SK-N-SH (cell line): ENCODE measurements around the gene KIAA0040. TPM values are rescaled to one million over a fixed set of nuclear protein-coding genes. Genes with fewer than 3 reads are reported as not detected.

ENCODE experiments used
- CTCF ChIA-PET: fragments of 300-600, 350-600 bp; formaldehyde crosslinking; extraction: SDS; loops from one replicate; lab custom pipeline; 2021; lab: Yijun Ruan, JAX
- POLR2A ChIA-PET: fragments of 350-600 bp; sonication (Branson Sonifier 250); formaldehyde crosslinking; extraction: SDS; loops from one replicate; lab custom pipeline; 2020; ENCODE audit warnings: antibody characterized with exemption, inconsistent platforms; lab: Yijun Ruan, JAX
- DNase-seq: peaks from one replicate; pipeline ENCODE4 v3.0.0; 2012
- H2AFZ ChIP-seq: fragments of 200-600 bp; sonication (generic); 2 replicates; pipeline ENCODE4 v1.8.1; 2016; ENCODE audit warnings: antibody characterized with exemption, mild to moderate bottlenecking, low read depth
- H3F3A ChIP-seq: fragments of 200-600 bp; sonication (generic); replicated peaks from 2 replicates; pipeline ENCODE3; 2016; ENCODE audit warnings: antibody characterized with exemption, mild to moderate bottlenecking; ENCODE audit not compliant: insufficient read depth
- H3K27ac ChIP-seq, 2 experiments: fragments of 200-500 bp in 1 of 2; fragments of 200-600 bp in 1 of 2; sonication (Bioruptor generic) in 1 of 2; sonication (generic), shearing (Covaris generic) in 1 of 2; 2 replicates each; pipeline versions ENCODE4 v1.5.1 to v1.6.1; 2014 to 2016; ENCODE audit warnings: low read depth in 2 of 2, inconsistent platforms in 1 of 2, low read length in 1 of 2, mild to moderate bottlenecking in 1 of 2, mixed read lengths in 1 of 2
- H3K27me3 ChIP-seq: fragments of 200-600 bp; sonication (generic), shearing (Covaris generic); 2 replicates; pipeline ENCODE4 v1.6.1; 2016; ENCODE audit warnings: mixed run types; ENCODE audit not compliant: insufficient read depth
- H3K36me3 ChIP-seq, 2 experiments: fragments of 200-500 bp in 1 of 2; fragments of 200-600 bp in 1 of 2; sonication (Bioruptor generic) in 1 of 2; sonication (generic) in 1 of 2; replicated peaks in 1 of 2; 2 replicates each; pipeline versions ENCODE3 to v1.5.1; 2014 to 2016; ENCODE audit warnings: low read length in 1 of 2, mild to moderate bottlenecking in 1 of 2; ENCODE audit not compliant: insufficient read depth in 2 of 2, control insufficient read depth in 1 of 2
- H3K4me1 ChIP-seq, 2 experiments: fragments of 200-500 bp in 1 of 2; fragments of 200-600 bp in 1 of 2; sonication (Bioruptor generic) in 1 of 2; sonication (generic), shearing (Covaris generic) in 1 of 2; 2 replicates each; pipeline versions ENCODE4 v1.5.1 to v1.6.1; 2014 to 2016; ENCODE audit warnings: low read depth in 1 of 2, low read length in 1 of 2, mixed run types in 1 of 2; ENCODE audit not compliant: insufficient read depth in 2 of 2, control insufficient read depth in 1 of 2
- H3K4me2 ChIP-seq: fragments of 200-600 bp; sonication (generic), shearing (Covaris generic); 2 replicates; pipeline ENCODE4 v1.6.1; 2017; ENCODE audit warnings: mixed run types
- H3K4me3 ChIP-seq, 2 experiments: fragments of 200-500 bp in 1 of 2; fragments of 200-600 bp in 1 of 2; sonication (Bioruptor generic) in 1 of 2; sonication (generic), shearing (Covaris generic) in 1 of 2; 2 replicates each; pipeline versions ENCODE4 v1.5.1 to v1.8.1; 2014 to 2016; ENCODE audit warnings: low read depth in 2 of 2, inconsistent platforms in 1 of 2, low read length in 1 of 2, mild to moderate bottlenecking in 1 of 2, mixed read lengths in 1 of 2, moderate library complexity in 1 of 2
- H3K79me2 ChIP-seq: fragments of 200-600 bp; sonication (generic); 2 replicates; pipeline ENCODE4 v1.8.1; 2017; ENCODE audit warnings: mild to moderate bottlenecking; ENCODE audit not compliant: insufficient read depth
- H3K9ac ChIP-seq: fragments of 200-600 bp; sonication (generic); 2 replicates; pipeline ENCODE4 v1.6.1; 2017; ENCODE audit warnings: mixed run types
- H3K9me2 ChIP-seq: fragments of 200-600 bp; sonication (generic); 2 replicates; pipeline ENCODE4 v1.6.1; 2017; ENCODE audit warnings: mixed run types
- H3K9me3 ChIP-seq: fragments of 200-600 bp; sonication (generic); 2 replicates; pipeline ENCODE4 v1.6.1; 2017; ENCODE audit warnings: mixed run types, mild to moderate bottlenecking, moderate library complexity
- H4K20me1 ChIP-seq: fragments of 200-600 bp; sonication (generic); 2 replicates; pipeline ENCODE4 v1.6.1; 2017; ENCODE audit warnings: mild to moderate bottlenecking, mixed run types; ENCODE audit not compliant: insufficient read depth
- CHD2 ChIP-seq: fragments of 150-350 bp; IDR thresholded peaks from 2 replicates; pipeline ENCODE4 v1.6.1; 2018; ENCODE audit warnings: low read length; ENCODE audit not compliant: partially characterized antibody
- CTCF ChIP-seq: fragments of 200-600 bp; sonication (generic); IDR thresholded peaks from 2 replicates; pipeline ENCODE4 v1.6.1; 2017; ENCODE audit warnings: antibody characterized with exemption, mild to moderate bottlenecking, moderate library complexity
- EP300 ChIP-seq, 2 experiments: IDR thresholded peaks; 2 replicates each; pipeline versions ENCODE4 v1.4.0 to v1.6.1; 2012; ENCODE audit warnings: borderline replicate concordance in 1 of 2, low read depth in 1 of 2, low read length in 1 of 2
- FOXM1 ChIP-seq: IDR thresholded peaks from 2 replicates; pipeline ENCODE4 v1.4.0; 2012; ENCODE audit warnings: low read depth, mild to moderate bottlenecking
- GATA2 ChIP-seq: sonication (generic); formaldehyde crosslinking; IDR thresholded peaks from 2 replicates; pipeline ENCODE4 v1.5.0; 2020; ENCODE audit warnings: mild to moderate bottlenecking, missing genetic modification reagents
- IRF3 ChIP-seq: fragments of 150-350 bp; IDR thresholded peaks from 2 replicates; pipeline ENCODE4 v1.6.1; 2016; ENCODE audit warnings: mild to moderate bottlenecking, low read depth, low read length
- JUND ChIP-seq: IDR thresholded peaks from 2 replicates; pipeline ENCODE4 v1.4.0; 2012
- MXI1 ChIP-seq: IDR thresholded peaks from 2 replicates; pipeline ENCODE4 v1.6.1; 2012; ENCODE audit warnings: mild to moderate bottlenecking, low read depth, low read length, improper control_type of control experiment
- NFIC ChIP-seq: IDR thresholded peaks from 2 replicates; pipeline ENCODE4 v1.4.0; 2012; ENCODE audit warnings: borderline replicate concordance
- POLR2AphosphoS5 ChIP-seq: IDR thresholded peaks from 2 replicates; pipeline ENCODE4 v1.6.1; 2012; ENCODE audit warnings: low read depth, low read length
- RAD21 ChIP-seq: IDR thresholded peaks from 2 replicates; pipeline ENCODE4 v1.6.1; 2012; ENCODE audit warnings: mild to moderate bottlenecking, low read length
- RCOR1 ChIP-seq: fragments of 150-350 bp; IDR thresholded peaks from 2 replicates; pipeline ENCODE4 v1.6.1; 2017; ENCODE audit warnings: antibody characterized with exemption, low read length
- REST ChIP-seq: IDR thresholded peaks from 2 replicates; pipeline ENCODE4 v1.6.1; 2012; ENCODE audit warnings: mild to moderate bottlenecking, low read depth, low read length, moderate library complexity
- SIN3A ChIP-seq: IDR thresholded peaks from 2 replicates; pipeline ENCODE4 v1.6.1; 2012; ENCODE audit warnings: low read depth, mild to moderate bottlenecking, low read length, moderate library complexity, borderline replicate concordance
- TAF1 ChIP-seq: IDR thresholded peaks from 2 replicates; pipeline ENCODE4 v1.6.1; 2012; ENCODE audit warnings: low read depth, mild to moderate bottlenecking, low read length, moderate library complexity, borderline replicate concordance
- TCF12 ChIP-seq: IDR thresholded peaks from 2 replicates; pipeline ENCODE4 v1.4.0; 2012
- USF2 ChIP-seq: fragments of 150-350 bp; IDR thresholded peaks from 2 replicates; pipeline ENCODE4 v1.6.1; 2017; ENCODE audit warnings: antibody characterized with exemption, low read length, low read depth, borderline replicate concordance
- YY1 ChIP-seq: IDR thresholded peaks from 2 replicates; pipeline ENCODE4 v1.4.0; 2012; ENCODE audit warnings: low read depth, mild to moderate bottlenecking
- WGBS: methylation state at CpG from one replicate; pipeline ENCODE4 v1.1.6; 2017; ENCODE audit warnings: low lambda C conversion rate; 5-methylcytosine and 5-hydroxymethylcytosine counted together
- polyA plus RNA-seq, 3 experiments: library from polyadenylated mRNA; depleted of rRNA; stranded (reverse); fragments of >200 nt; gene quantifications; 2 replicates each; pipeline ENCODE4 v1.2.3, GENCODE V29; 2012

The KIAA0040 gene
- polyA plus RNA-seq, 1 of the 3 experiments (the other 2 are of a cell fraction) = 0.08 TPM

- 36% methylated on average over 10 of the region's 10 CpGs for WGBS
- CTCF ChIA-PET = interaction anchor here (1.8 kb wide), 1 partner anchor 75 kb away, joined by 4 read pairs; no protein-coding TSS in a partner anchor
- Histone ChIP-seq H4K20me1 (no peaks in the 10 kb centered on the region), H3K27me3 (no peaks in the 10 kb centered on the region), H3K9ac (no peak overlapping the region), H3K9me2 (no peaks in the 10 kb centered on the region), H3K4me3 (no peak overlapping the region), H2AFZ (no peak overlapping the region), H3K9me3 (no peaks in the 10 kb centered on the region), H3F3A (no peaks in the 10 kb centered on the region), H3K79me2 (no peaks in the 10 kb centered on the region), H3K4me2 (no peak overlapping the region)
- DNase-seq = no peak
- TF ChIP-seq CTCF = no peak
- no peak for TF ChIP-seq TAF1
- TF ChIP-seq RAD21 = no peak
- TF ChIP-seq USF2 = no peak
- TF ChIP-seq REST = no peak
- no peak for TF ChIP-seq YY1
- no peak for TF ChIP-seq RCOR1
- no peak for TF ChIP-seq GATA2 (CRISPR knock-in tag)
- no peak for TF ChIP-seq IRF3
- no peak for TF ChIP-seq CHD2
- no peak for TF ChIP-seq EP300 (IDR thresholded peaks at IDR 0.05; ENCODE audit: borderline replicate concordance in 1 of 2, low read depth in 1 of 2, low read length in 1 of 2)
- no peak for TF ChIP-seq JUND
- TF ChIP-seq MXI1 = no peak
- no peak for TF ChIP-seq NFIC
- no peak for TF ChIP-seq TCF12
- no peak for TF ChIP-seq POLR2AphosphoS5
- no peak for TF ChIP-seq SIN3A
- TF ChIP-seq FOXM1 = no peak
- TF ChIP-seq, all 33 proteins: peak for 0
- H3K4me1 ChIP-seq = peaks cover 0 to 6% of the 10 kb centered on the region in 2 experiments; a peak in 2 of 4 replicates
- no peaks in the 10 kb centered on the region for H3K36me3 ChIP-seq
- no peak overlapping the region for H3K27ac ChIP-seq
- POLR2A ChIA-PET = no interaction called here
Measured at GRCh38 chr1:175221557-175222175, 29.1 kb upstream of the KIAA0040 start.
